WTC11 (cell line): Measurements from ENCODE around the gene RHOT2. TPM values are rescaled to one million over a fixed set of nuclear protein-coding genes. Genes with fewer than 3 reads are reported as not detected.

ENCODE experiments used
- ATAC-seq: fragments of 200-7000 bp; cut with Tn5 transposase; 2 replicates; pipeline ENCODE4 v1.10.0; 2021; ENCODE audit warnings: mild to moderate bottlenecking, moderate library complexity
- CTCF ChIA-PET: fragments of 300-600 bp; sonication (Branson Sonifier 250); formaldehyde crosslinking; loops from one replicate; lab custom pipeline; 2021; ENCODE audit warnings: antibody characterized with exemption; lab: Charles Lee
- POLR2A ChIA-PET: fragments of 350-600 bp; sonication (Branson Sonifier 250); formaldehyde crosslinking; loops from one replicate; lab custom pipeline; 2021; ENCODE audit warnings: antibody characterized with exemption; lab: Charles Lee
- DNase-seq: peaks from one replicate; pipeline ENCODE4 v3.0.0; 2021; ENCODE audit warnings: low spot score
- H3K27ac Mint-ChIP-seq: 2 replicates; pipeline ENCODE4 v1.8.0; 2021; ENCODE audit warnings: mixed read lengths
- H3K27me3 Mint-ChIP-seq: 2 replicates; pipeline ENCODE4 v1.8.0; 2021; ENCODE audit warnings: low read depth, mild to moderate bottlenecking, moderate library complexity, mixed read lengths
- H3K36me3 Mint-ChIP-seq: 2 replicates; pipeline ENCODE4 v1.8.0; 2021; ENCODE audit warnings: mixed read lengths
- H3K4me1 Mint-ChIP-seq: 2 replicates; pipeline ENCODE4 v1.8.0; 2022; ENCODE audit warnings: mixed read lengths
- H3K4me3 Mint-ChIP-seq: 2 replicates; pipeline ENCODE4 v1.8.0; 2021; ENCODE audit warnings: mild to moderate bottlenecking, moderate library complexity, mixed read lengths
- H3K9me3 Mint-ChIP-seq: 2 replicates; pipeline ENCODE4 v1.8.0; 2021; ENCODE audit warnings: mixed read lengths
- ATF1 ChIP-seq: sonication (generic); formaldehyde crosslinking; IDR thresholded peaks from 2 replicates; pipeline ENCODE4 v1.8.1; 2023; ENCODE audit warnings: mild to moderate bottlenecking, moderate library complexity, missing genetic modification reagents
- ETV6 ChIP-seq: sonication (generic); formaldehyde crosslinking; IDR thresholded peaks from 2 replicates; pipeline ENCODE4 v1.8.1; 2022; ENCODE audit warnings: mild to moderate bottlenecking, missing genetic modification reagents
- PRRX2 ChIP-seq: fragments of 250-450 bp; sonication (Bioruptor Pico); IDR thresholded peaks from 2 replicates; pipeline ENCODE4 v1.8.0; 2021; ENCODE audit warnings: mild to moderate bottlenecking
- SP1 ChIP-seq: sonication (generic); formaldehyde crosslinking; conservative IDR thresholded peaks from 2 replicates; pipeline ENCODE4 v1.8.1; 2022; ENCODE audit warnings: missing genetic modification reagents
- ZNF121 ChIP-seq: sonication (generic); formaldehyde crosslinking; IDR thresholded peaks from 2 replicates; pipeline ENCODE4 v1.8.0; 2023; ENCODE audit warnings: missing genetic modification reagents
- total RNA-seq: library from RNA; stranded (reverse); gene quantifications from 3 replicates; pipeline ENCODE4 v1.2.3, GENCODE V29; 2021
- TF ChIP-seq, protein P1 (sequence below): sonication (generic); formaldehyde crosslinking; conservative IDR thresholded peaks from 2 replicates; pipeline ENCODE4 v1.8.1; 2022; ENCODE audit warnings: mild to moderate bottlenecking, missing genetic modification reagents
- TF ChIP-seq, protein P2 (sequence below): fragments of 250-450 bp; sonication (Bioruptor Pico); IDR thresholded peaks from 2 replicates; pipeline ENCODE4 v1.8.0; 2021; ENCODE audit warnings: mild to moderate bottlenecking
- TF ChIP-seq, protein P3 (sequence below): sonication (generic); formaldehyde crosslinking; IDR thresholded peaks from 2 replicates; pipeline ENCODE4 v1.8.0; 2022; ENCODE audit warnings: mild to moderate bottlenecking, missing genetic modification reagents
- TF ChIP-seq, protein P4 (sequence below): sonication (generic); formaldehyde crosslinking; IDR thresholded peaks from 2 replicates; pipeline ENCODE4 v1.8.1; 2023; ENCODE audit warnings: mild to moderate bottlenecking, moderate library complexity, missing genetic modification reagents
- TF ChIP-seq, protein P5 (sequence below): sonication (generic); formaldehyde crosslinking; IDR thresholded peaks from 2 replicates; pipeline ENCODE4 v1.8.0; 2022; ENCODE audit warnings: missing genetic modification reagents

Gene RHOT2
- total RNA-seq, 1 experiment from 2014 or later: 285 TPM

DNA sequence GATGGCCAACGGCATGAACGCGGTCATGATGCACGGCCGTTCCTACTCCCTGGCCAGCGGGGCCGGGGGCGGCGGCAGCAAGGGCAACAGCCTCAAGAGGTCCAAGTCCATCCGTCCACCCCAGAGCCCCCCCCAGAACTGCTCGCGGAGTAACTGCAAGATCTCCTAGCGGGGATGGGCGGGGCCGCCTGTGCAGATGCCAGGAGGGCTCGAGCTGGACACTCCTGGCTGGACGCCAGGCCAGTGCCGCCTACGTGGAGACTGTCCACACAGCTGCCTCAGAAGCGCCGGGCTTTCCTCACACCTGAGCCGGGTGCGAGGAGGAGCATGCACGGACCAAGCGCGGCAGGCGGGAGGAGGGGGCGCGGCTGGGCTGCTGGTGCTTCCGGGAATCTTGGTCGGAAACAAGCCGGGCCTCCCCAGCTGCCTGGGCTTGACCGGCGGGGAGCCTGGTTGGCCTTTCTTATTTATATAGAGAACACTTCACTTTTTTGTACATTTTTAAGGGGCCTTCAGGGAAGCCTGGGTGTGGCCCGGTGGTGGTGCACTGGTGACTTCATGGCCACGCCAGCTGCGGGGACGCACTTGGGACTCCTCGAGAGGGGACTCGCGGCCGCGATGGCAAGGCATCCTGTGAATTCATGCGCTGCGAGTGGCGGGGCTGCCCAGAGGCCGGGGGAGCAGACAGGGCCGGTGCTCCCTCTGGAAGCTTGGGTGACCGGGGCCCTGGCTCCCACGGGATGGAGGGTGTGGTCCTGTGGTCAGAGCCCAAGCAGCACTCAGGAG is 40.3 kb upstream of the RHOT2 start:
- no peak overlapping the region for H3K4me3 Mint-ChIP-seq
- POLR2A ChIA-PET: no interaction called here

DNA sequence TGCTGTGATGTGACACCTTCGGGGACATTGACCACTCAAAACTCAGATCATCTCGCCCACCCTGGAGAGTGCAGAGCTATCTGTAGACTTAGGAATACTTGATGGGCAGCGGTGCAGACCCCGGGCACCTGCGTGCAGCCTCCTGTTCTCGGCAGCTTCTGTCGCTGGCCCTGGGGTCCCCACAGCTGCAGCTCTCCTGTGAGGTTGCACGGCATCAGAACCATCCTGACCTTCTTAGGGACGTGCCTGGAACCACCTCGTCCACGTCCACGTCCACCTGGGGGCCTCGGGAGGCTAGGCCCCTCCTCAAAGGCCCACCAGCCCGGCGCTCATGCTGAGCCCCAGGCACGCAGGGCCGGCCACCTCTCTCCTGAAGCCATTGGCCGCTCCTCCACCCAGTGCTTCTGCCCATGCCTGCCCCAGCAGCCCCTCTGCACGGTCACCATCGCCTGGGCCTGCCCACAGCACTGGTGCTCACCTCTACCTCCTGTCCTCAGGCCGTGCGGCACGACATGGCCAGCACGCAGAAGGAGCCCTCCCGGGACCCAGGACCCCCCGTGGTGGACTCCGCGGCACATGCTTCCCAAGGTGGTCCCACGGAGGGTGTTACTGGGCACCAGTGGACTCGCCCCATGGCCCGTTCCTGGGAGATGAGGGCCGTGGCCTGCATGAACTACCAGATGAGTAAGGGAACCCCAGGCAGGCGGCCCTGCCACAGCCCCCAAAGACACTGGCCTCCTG is 39.4 kb upstream of the RHOT2 start:
- H3K4me3 Mint-ChIP-seq: no peak overlapping the region
- ChIA-PET POLR2A (no interaction called here), CTCF (interaction anchor here (1.0 to 2.2 kb wide), 2 partner anchors 20 to 46 kb away, joined by 4 to 8 read pairs; partner anchors contain the start of gene WDR90)
- peaks cover 24% of the 10 kb centered on the region for H3K4me1 Mint-ChIP-seq
- TF ChIP-seq, protein P1, sequence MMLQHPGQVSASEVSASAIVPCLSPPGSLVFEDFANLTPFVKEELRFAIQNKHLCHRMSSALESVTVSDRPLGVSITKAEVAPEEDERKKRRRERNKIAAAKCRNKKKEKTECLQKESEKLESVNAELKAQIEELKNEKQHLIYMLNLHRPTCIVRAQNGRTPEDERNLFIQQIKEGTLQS (CRISPR knock-in tag): no peak
- TF ChIP-seq PRRX2 (CRISPR knock-in tag) (no peak), SP1 (CRISPR knock-in tag) (no peak), ETV6 (CRISPR knock-in tag) (no peak)
- TF ChIP-seq, protein P2, sequence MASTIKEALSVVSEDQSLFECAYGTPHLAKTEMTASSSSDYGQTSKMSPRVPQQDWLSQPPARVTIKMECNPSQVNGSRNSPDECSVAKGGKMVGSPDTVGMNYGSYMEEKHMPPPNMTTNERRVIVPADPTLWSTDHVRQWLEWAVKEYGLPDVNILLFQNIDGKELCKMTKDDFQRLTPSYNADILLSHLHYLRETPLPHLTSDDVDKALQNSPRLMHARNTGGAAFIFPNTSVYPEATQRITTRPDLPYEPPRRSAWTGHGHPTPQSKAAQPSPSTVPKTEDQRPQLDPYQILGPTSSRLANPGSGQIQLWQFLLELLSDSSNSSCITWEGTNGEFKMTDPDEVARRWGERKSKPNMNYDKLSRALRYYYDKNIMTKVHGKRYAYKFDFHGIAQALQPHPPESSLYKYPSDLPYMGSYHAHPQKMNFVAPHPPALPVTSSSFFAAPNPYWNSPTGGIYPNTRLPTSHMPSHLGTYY (CRISPR knock-in tag): no peak
- ATAC-seq (no peak), DNase-seq (no peak)
- peak overlapping the region; percentile 89 for H3K27ac Mint-ChIP-seq
- H3K27me3 Mint-ChIP-seq: no peaks in the 10 kb centered on the region
- H3K9me3 Mint-ChIP-seq: no peaks in the 10 kb centered on the region
- H3K36me3 Mint-ChIP-seq: peaks cover 3% of the 10 kb centered on the region; the same call in 1 of the 2 replicates

More for the DNA sequence above, 40.3 kb upstream of the RHOT2 start:
- CTCF ChIA-PET: interaction anchor here (1.0 to 2.2 kb wide), 2 partner anchors 21 to 45 kb away, joined by 4 to 8 read pairs; partner anchors contain the start of gene WDR90
- Mint-ChIP-seq H3K4me1 (peaks cover 29% of the 10 kb centered on the region), H3K27me3 (no peaks in the 10 kb centered on the region), H3K27ac (no peak overlapping the region), H3K9me3 (no peaks in the 10 kb centered on the region), H3K36me3 (peaks cover 3% of the 10 kb centered on the region; the same call in 1 of the 2 replicates)
- no peak for DNase-seq
- TF ChIP-seq, protein P3, sequence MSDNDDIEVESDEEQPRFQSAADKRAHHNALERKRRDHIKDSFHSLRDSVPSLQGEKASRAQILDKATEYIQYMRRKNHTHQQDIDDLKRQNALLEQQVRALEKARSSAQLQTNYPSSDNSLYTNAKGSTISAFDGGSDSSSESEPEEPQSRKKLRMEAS: peak; percentile 17; the same call in 1 of the 2 replicates
- TF ChIP-seq ATF1 (CRISPR knock-in tag): no peak
- no peak for ATAC-seq

DNA sequence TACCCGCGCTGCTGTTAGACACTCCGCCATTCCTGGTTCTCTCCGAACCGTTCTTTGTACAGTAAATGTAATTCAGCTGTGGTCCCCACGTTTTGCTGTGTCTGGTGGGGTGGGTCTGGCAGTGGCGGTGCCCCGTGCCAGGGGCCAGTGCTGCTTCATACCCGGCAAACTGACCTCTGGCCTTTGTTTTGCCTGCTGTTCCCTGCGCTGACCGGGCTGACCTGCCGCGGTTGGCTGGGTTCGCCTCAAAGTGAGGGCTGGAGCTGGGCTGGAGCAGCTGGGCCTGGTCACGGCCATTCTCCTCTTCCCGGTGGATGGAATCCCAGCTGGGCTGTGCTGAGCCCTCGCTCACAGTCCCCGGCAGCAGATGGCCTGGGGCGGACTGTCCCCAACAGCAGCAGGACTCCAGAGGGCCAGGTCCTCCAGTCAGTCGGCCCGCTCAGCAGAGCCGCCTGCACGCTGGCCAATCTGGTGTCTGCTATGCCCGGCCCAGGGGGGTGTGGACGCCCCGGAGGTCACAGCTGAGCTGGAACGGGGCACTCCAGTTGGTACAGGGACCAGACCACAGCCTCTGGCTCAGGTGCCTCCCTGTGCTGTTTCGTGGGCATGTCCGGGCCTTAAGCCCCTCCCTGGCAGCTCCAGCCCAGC is 38.6 kb upstream of the RHOT2 start:
- Mint-ChIP-seq H3K4me1 (peaks cover 20% of the 10 kb centered on the region), H3K36me3 (peaks cover 3% of the 10 kb centered on the region; the same call in 1 of the 2 replicates), H3K4me3 (no peak overlapping the region), H3K27me3 (no peaks in the 10 kb centered on the region), H3K9me3 (no peaks in the 10 kb centered on the region), H3K27ac (peak overlapping the region; percentile 89)
- no peak for DNase-seq
- TF ChIP-seq, protein P3: no peak
- TF ChIP-seq, protein P4, sequence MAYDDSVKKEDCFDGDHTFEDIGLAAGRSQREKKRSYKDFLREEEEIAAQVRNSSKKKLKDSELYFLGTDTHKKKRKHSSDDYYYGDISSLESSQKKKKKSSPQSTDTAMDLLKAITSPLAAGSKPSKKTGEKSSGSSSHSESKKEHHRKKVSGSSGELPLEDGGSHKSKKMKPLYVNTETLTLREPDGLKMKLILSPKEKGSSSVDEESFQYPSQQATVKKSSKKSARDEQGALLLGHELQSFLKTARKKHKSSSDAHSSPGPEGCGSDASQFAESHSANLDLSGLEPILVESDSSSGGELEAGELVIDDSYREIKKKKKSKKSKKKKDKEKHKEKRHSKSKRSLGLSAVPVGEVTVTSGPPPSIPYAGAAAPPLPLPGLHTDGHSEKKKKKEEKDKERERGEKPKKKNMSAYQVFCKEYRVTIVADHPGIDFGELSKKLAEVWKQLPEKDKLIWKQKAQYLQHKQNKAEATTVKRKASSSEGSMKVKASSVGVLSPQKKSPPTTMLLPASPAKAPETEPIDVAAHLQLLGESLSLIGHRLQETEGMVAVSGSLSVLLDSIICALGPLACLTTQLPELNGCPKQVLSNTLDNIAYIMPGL (CRISPR knock-in tag): 0 out of 2 replicates have a peak, but pooled peaks have one; percentile 29
- TF ChIP-seq, protein P5, sequence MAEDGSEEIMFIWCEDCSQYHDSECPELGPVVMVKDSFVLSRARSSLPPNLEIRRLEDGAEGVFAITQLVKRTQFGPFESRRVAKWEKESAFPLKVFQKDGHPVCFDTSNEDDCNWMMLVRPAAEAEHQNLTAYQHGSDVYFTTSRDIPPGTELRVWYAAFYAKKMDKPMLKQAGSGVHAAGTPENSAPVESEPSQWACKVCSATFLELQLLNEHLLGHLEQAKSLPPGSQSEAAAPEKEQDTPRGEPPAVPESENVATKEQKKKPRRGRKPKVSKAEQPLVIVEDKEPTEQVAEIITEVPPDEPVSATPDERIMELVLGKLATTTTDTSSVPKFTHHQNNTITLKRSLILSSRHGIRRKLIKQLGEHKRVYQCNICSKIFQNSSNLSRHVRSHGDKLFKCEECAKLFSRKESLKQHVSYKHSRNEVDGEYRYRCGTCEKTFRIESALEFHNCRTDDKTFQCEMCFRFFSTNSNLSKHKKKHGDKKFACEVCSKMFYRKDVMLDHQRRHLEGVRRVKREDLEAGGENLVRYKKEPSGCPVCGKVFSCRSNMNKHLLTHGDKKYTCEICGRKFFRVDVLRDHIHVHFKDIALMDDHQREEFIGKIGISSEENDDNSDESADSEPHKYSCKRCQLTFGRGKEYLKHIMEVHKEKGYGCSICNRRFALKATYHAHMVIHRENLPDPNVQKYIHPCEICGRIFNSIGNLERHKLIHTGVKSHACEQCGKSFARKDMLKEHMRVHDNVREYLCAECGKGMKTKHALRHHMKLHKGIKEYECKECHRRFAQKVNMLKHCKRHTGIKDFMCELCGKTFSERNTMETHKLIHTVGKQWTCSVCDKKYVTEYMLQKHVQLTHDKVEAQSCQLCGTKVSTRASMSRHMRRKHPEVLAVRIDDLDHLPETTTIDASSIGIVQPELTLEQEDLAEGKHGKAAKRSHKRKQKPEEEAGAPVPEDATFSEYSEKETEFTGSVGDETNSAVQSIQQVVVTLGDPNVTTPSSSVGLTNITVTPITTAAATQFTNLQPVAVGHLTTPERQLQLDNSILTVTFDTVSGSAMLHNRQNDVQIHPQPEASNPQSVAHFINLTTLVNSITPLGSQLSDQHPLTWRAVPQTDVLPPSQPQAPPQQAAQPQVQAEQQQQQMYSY (CRISPR knock-in tag): peak; percentile 48; the same call in 1 of the 2 replicates
- TF ChIP-seq ZNF121 (CRISPR knock-in tag): 0 out of 2 replicates have a peak, but pooled peaks have one; percentile 34
- CTCF ChIA-PET: interaction anchor here (1.0 to 2.7 kb wide), 3 partner anchors 19 to 50 kb away, joined by 3 to 18 read pairs (median 4); partner anchors contain the start of gene RHOT2
- POLR2A ChIA-PET: interaction anchor here (0.9 kb wide), 1 partner anchor 91 kb away, joined by 3 read pairs; no protein-coding TSS in a partner anchor
- no peak for ATAC-seq
